ENCODE measurements around the gene OR10T2.
"Not testable (repeated sequence)": the region's sequence is repeated elsewhere in the genome, so short reads cannot be mapped to it uniquely, and the experiment has no call there.

Gene OR10T2

GRCh38 chr1:158398818-158399514, at the start of gene OR10T2:
Gene OR10T2 (minus strand): TSS chr1:158399466. CDS start chr1:158399466, 0 bp downstream.
- no peak for DNase-seq

- DNase-seq: no peak
Measured at GRCh38 chr1:158445376-158445775, 46.1 kb upstream of the OR10T2 start.

GRCh38 chr1:158434741-158435140, 35.5 kb upstream of the OR10T2 start:
- DNase-seq: no peak

- not testable (repeated sequence) for DNase-seq
Measured at GRCh38 chr1:158430163-158430562, 30.9 kb upstream of the OR10T2 start.

- no peak for DNase-seq
Measured at GRCh38 chr1:158426137-158426536, 26.9 kb upstream of the OR10T2 start, which contains the start of gene OR10K2. Gene OR10K2 (minus strand): TSS chr1:158426237. CDS start chr1:158420866, 5,371 bp downstream.

- DNase-seq: no peak
Measured at GRCh38 chr1:158425027-158425426, 25.8 kb upstream of the OR10T2 start.

- DNase-seq: no peak
Measured at GRCh38 chr1:158422212-158422611, 22.9 kb upstream of the OR10T2 start.

GRCh38 chr1:158417586-158417985, 18.3 kb upstream of the OR10T2 start:
- no peak for DNase-seq

GRCh38 chr1:158414651-158415345, 15.5 kb upstream of the OR10T2 start:
- DNase-seq: no peak

GRCh38 chr1:158407092-158407491, 7.8 kb upstream of the OR10T2 start:
- no peak for DNase-seq

- DNase-seq: no peak
Measured at GRCh38 chr1:158400871-158401270, 1.6 kb upstream of the OR10T2 start.

- DNase-seq: no peak
Measured at GRCh38 chr1:158396646-158397045, 2.6 kb downstream of the OR10T2 start.

GRCh38 chr1:158393476-158393875, 5.8 kb downstream of the OR10T2 start:
- DNase-seq: no peak

- no peak for DNase-seq
Measured at GRCh38 chr1:158391099-158391498, 8.2 kb downstream of the OR10T2 start.

GRCh38 chr1:158390331-158390730, 8.9 kb downstream of the OR10T2 start:
- no peak for DNase-seq

- no peak for DNase-seq
Measured at GRCh38 chr1:158374860-158375259, 24.4 kb downstream of the OR10T2 start.

- not testable (repeated sequence) for DNase-seq
Measured at GRCh38 chr1:158374101-158374500, 25.2 kb downstream of the OR10T2 start.

- no peak for DNase-seq
Measured at GRCh38 chr1:158371188-158371953, 27.9 kb downstream of the OR10T2 start.

GRCh38 chr1:158366783-158367182, 32.5 kb downstream of the OR10T2 start:
- no peak for DNase-seq

GRCh38 chr1:158362941-158363340, 36.3 kb downstream of the OR10T2 start:
- DNase-seq: no peak

- no peak for DNase-seq
Measured at GRCh38 chr1:158362482-158362881, 36.8 kb downstream of the OR10T2 start.

GRCh38 chr1:158357441-158357840, 41.8 kb downstream of the OR10T2 start:
- DNase-seq: no peak

- DNase-seq: no peak
Measured at GRCh38 chr1:158356616-158357015, 42.6 kb downstream of the OR10T2 start.
